GM18502 (cell line): ENCODE data around the gene CIAPIN1.
A peak's percentile ranks its signal among the peaks of the same experiment; 100 is the strongest.

Experiments used
- ATAC-seq: cut with Tn5 transposase; IDR thresholded peaks from one replicate; pipeline ENCODE4 v1.9.1; 2021; ENCODE audit warnings: mild to moderate bottlenecking; ENCODE audit not compliant: unreplicated experiment, poor library complexity

Gene CIAPIN1

GRCh38 chr16:57387598-57388354 is 59.4 kb downstream of the CIAPIN1 start:
- peak; percentile 40 for ATAC-seq

GRCh38 chr16:57386381-57386951 is 60.7 kb downstream of the CIAPIN1 start:
- ATAC-seq = no peak

GRCh38 chr16:57385083-57385482 is 62.1 kb downstream of the CIAPIN1 start:
- ATAC-seq = no peak

GRCh38 chr16:57384248-57385070 is 62.7 kb downstream of the CIAPIN1 start:
- no peak for ATAC-seq

- ATAC-seq = no peak
Observed at GRCh38 chr16:57383276-57384247, 63.6 kb downstream of the CIAPIN1 start.

- ATAC-seq = no peak
Observed at GRCh38 chr16:57382535-57383275, 64.5 kb downstream of the CIAPIN1 start.

GRCh38 chr16:57381791-57382534 is 65.2 kb downstream of the CIAPIN1 start:
- ATAC-seq = no peak

- ATAC-seq = no peak
Observed at GRCh38 chr16:57380671-57381462, 66.3 kb downstream of the CIAPIN1 start.

- no peak for ATAC-seq
Observed at GRCh38 chr16:57379579-57379978, 67.6 kb downstream of the CIAPIN1 start.
